ENCODE data around the gene MRPL49. TPM values are rescaled to one million over a fixed set of nuclear protein-coding genes. Genes with fewer than 3 reads are reported as not detected.

MRPL49 gene
- total and polyA plus RNA-seq, 9 of the 15 experiments (the other 6 are each of a cell fraction or from before 2014, with no cell fraction given) = 74.3 to 132 (median 91.2) TPM

- TF ChIP-seq GABPB1 (CRISPR knock-in tag; IDR thresholded peaks at IDR 0.05) (peak; percentile 98), LEF1 (IDR thresholded peaks at IDR 0.05) (no peak), CXXC5 (CRISPR knock-in tag; IDR thresholded peaks at IDR 0.05) (peak; percentile 88), KAT7 (CRISPR knock-in tag; IDR thresholded peaks at IDR 0.05; ENCODE audit: borderline replicate concordance) (peak; percentile 78), RNF2 (IDR thresholded peaks at IDR 0.05) (0 out of 2 replicates have a peak, but pooled peaks have one; percentile 24), MYBL2 (IDR thresholded peaks at IDR 0.05; ENCODE audit: low read depth) (no peak), MYBL2 (CRISPR knock-in tag; IDR thresholded peaks at IDR 0.05; ENCODE audit: borderline replicate concordance) (0 out of 2 replicates have a peak, but pooled peaks have one; percentile 52), KDM5B (IDR thresholded peaks at IDR 0.05; ENCODE audit: insufficient replicate concordance, low read depth, low read length) (peak; percentile 61), STAT6 (CRISPR knock-in tag; IDR thresholded peaks at IDR 0.05) (0 out of 2 replicates have a peak, but pooled peaks have one; percentile 29), HCFC1 (IDR thresholded peaks at IDR 0.05; ENCODE audit: low read depth, low read length) (peak; percentile 85), TGIF2 (CRISPR knock-in tag; IDR thresholded peaks at IDR 0.05) (peak; percentile 67; the same call in 1 of the 2 replicates), MAFG (tag; conservative IDR thresholded peaks at IDR 0.05) (no peak), E2F6 (IDR thresholded peaks at IDR 0.05; ENCODE audit: borderline replicate concordance in 1 of 2, extremely low read depth in 1 of 2, insufficient read depth in 1 of 2, insufficient read length in 1 of 2, low read depth in 1 of 2, low read length in 1 of 2, poor library complexity in 1 of 2, severe bottlenecking in 1 of 2) (peak in 1 of 2 experiments; percentile 41), ESRRA (IDR thresholded peaks at IDR 0.05; ENCODE audit: borderline replicate concordance, low read depth) (peak; percentile 50; the same call in 1 of the 2 replicates)
- TF ChIP-seq, protein P1, sequence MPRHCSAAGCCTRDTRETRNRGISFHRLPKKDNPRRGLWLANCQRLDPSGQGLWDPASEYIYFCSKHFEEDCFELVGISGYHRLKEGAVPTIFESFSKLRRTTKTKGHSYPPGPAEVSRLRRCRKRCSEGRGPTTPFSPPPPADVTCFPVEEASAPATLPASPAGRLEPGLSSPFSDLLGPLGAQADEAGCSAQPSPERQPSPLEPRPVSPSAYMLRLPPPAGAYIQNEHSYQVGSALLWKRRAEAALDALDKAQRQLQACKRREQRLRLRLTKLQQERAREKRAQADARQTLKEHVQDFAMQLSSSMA (CRISPR knock-in tag; IDR thresholded peaks at IDR 0.05) = 0 out of 2 replicates have a peak, but pooled peaks have one; percentile 13
- TF ChIP-seq, protein P2, sequence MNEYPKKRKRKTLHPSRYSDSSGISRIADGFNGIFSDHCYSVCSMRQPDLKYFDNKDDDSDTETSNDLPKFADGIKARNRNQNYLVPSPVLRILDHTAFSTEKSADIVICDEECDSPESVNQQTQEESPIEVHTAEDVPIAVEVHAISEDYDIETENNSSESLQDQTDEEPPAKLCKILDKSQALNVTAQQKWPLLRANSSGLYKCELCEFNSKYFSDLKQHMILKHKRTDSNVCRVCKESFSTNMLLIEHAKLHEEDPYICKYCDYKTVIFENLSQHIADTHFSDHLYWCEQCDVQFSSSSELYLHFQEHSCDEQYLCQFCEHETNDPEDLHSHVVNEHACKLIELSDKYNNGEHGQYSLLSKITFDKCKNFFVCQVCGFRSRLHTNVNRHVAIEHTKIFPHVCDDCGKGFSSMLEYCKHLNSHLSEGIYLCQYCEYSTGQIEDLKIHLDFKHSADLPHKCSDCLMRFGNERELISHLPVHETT (CRISPR knock-in tag; conservative IDR thresholded peaks at IDR 0.05 in 1 of 2, IDR thresholded peaks at IDR 0.05 in 1 of 2) = peak; percentile 77 to 90; a peak in 2 of 4 replicates
- TF ChIP-seq, protein P3, sequence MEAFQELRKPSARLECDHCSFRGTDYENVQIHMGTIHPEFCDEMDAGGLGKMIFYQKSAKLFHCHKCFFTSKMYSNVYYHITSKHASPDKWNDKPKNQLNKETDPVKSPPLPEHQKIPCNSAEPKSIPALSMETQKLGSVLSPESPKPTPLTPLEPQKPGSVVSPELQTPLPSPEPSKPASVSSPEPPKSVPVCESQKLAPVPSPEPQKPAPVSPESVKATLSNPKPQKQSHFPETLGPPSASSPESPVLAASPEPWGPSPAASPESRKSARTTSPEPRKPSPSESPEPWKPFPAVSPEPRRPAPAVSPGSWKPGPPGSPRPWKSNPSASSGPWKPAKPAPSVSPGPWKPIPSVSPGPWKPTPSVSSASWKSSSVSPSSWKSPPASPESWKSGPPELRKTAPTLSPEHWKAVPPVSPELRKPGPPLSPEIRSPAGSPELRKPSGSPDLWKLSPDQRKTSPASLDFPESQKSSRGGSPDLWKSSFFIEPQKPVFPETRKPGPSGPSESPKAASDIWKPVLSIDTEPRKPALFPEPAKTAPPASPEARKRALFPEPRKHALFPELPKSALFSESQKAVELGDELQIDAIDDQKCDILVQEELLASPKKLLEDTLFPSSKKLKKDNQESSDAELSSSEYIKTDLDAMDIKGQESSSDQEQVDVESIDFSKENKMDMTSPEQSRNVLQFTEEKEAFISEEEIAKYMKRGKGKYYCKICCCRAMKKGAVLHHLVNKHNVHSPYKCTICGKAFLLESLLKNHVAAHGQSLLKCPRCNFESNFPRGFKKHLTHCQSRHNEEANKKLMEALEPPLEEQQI (IDR thresholded peaks at IDR 0.05) = no peak
Measured at GRCh38 chr11:65117206-65118096, 4.7 kb upstream of the MRPL49 start, which contains the start of gene ZNHIT2 (continued).
